Body of pancreas (tissue), 4 donors: Measurements from ENCODE around the gene RAB40C. TPM values are rescaled to one million over a fixed set of nuclear protein-coding genes. Genes with fewer than 3 reads are reported as not detected.

Experiments used
- ATAC-seq: fragments of 150-250 bp; one replicate; pipeline ENCODE4 v1.9.1; 2016
- DNase-seq, 4 donors: peaks; one replicate each; pipeline ENCODE4 v3.0.0-alpha.2; 2019
- H3K27ac ChIP-seq, 4 donors: fragments of 200-600 bp; sonication (generic); 1 replicate in 3 of 4; 2 replicates in 1 of 4; pipeline versions ENCODE4 v1.5.1 to v1.6.1; 2016 to 2019; ENCODE audit warnings: mild to moderate bottlenecking in 1 of 4, mixed read lengths in 1 of 4, moderate library complexity in 1 of 4
- H3K27me3 ChIP-seq, 2 donors: fragments of 200-600 bp; sonication (generic); one replicate each; pipeline ENCODE4 v1.6.0; 2016; ENCODE audit warnings: mild to moderate bottlenecking in 1 of 2
- H3K36me3 ChIP-seq, 2 donors: fragments of 200-600 bp; sonication (generic); replicated peaks in 1 of 2; 2 replicates each; pipeline ENCODE4 v1.5.1; 2016; ENCODE audit warnings: low read depth in 2 of 2; ENCODE audit not compliant: insufficient read depth in 1 of 2
- H3K4me1 ChIP-seq: fragments of 200-600 bp; sonication (generic); one replicate; pipeline ENCODE4 v1.6.0; 2016
- H3K4me3 ChIP-seq, 2 donors: fragments of 200-600 bp; sonication (generic); 1 replicate in 1 of 2; 2 replicates in 1 of 2; pipeline ENCODE4 v1.5.1; 2016 to 2019
- H3K9me3 ChIP-seq, 3 donors: fragments of 200-600 bp; sonication (generic); 1 replicate in 2 of 3; 2 replicates in 1 of 3; pipeline ENCODE4 v1.5.1; 2016
- POLR2A ChIP-seq, 3 donors: fragments of 450-650 bp; IDR thresholded peaks; one replicate each; pipeline ENCODE4 v1.6.1; 2016; ENCODE audit warnings: antibody characterized with exemption in 3 of 3, mild to moderate bottlenecking in 2 of 3
- WGBS, 2 donors: methylation state at CpG; one replicate each; pipeline ENCODE4 v1.1.5; 2017; 5-methylcytosine and 5-hydroxymethylcytosine counted together
- intact Hi-C: fragments of 100-400 bp; cut with DNase I; formaldehyde crosslinking; loops from one replicate; pipeline ENCODE4 v1.15.1; 2023
- total RNA-seq, 2 donors: library from RNA; depleted of rRNA; stranded (reverse); fragments of >200 nt; gene quantifications; one replicate each; pipeline ENCODE4 v1.1.0, GENCODE V29; 2016
- TF ChIP-seq, protein P1 (sequence below), 7 experiments: fragments of 450-650 bp in 4 of 7; fragments of 200-600 bp in 3 of 7; sonication (generic) in 3 of 7; IDR thresholded peaks; one replicate each; pipeline ENCODE4 v1.5.1; 2016 to 2019; ENCODE audit warnings: antibody characterized with exemption in 7 of 7

RAB40C gene
- total RNA-seq, 2 donors from 2014 or later, result 37.2 to 41.0 TPM

DNA sequence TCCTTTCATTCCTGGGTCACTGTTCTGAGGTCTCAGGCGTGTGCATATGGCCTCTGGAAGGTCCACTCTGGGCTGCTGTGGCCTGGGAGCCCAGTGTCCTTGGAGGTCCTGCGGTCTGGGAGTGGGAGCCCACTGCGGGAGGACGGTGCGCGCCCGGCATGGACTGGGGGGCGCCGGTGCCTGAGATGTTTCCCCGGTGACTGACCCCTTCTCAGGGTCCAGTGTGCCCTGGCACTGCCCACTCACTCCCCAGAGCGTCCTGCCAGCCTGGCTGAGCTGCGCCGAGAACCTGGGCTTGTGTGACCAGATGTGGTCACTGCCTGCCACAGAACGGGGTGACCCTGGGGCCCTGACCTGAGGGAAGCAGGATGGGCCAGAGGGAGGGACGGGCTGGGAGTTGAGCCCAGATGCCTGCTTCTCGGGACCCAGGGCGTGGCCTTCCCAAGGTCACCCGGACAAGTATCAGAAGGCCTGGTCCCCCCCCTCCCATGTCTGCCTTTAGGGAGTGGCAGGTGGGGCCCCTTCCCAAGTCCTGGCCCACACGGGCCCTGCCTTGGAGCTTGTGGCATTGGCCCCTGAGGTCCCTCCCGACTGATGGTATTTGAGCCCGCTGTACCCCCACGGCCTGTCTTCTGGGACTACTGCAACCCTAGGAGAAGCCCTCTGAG lies 84.5 kb downstream of the RAB40C start:
- H3K4me1 ChIP-seq, result peaks cover 34% of the 10 kb centered on the region
- no peaks in the 10 kb centered on the region for H3K27me3 ChIP-seq
- no peaks in the 10 kb centered on the region for H3K9me3 ChIP-seq
- H3K27ac ChIP-seq, result peak overlapping the region in 1 of 4 donors; percentile 12
- no peak for DNase-seq
- no peak overlapping the region for H3K4me3 ChIP-seq
- intact Hi-C loops, result no loop called here
- TF ChIP-seq POLR2A (IDR thresholded peaks at IDR 0.05), result no peak
- TF ChIP-seq, protein P1, sequence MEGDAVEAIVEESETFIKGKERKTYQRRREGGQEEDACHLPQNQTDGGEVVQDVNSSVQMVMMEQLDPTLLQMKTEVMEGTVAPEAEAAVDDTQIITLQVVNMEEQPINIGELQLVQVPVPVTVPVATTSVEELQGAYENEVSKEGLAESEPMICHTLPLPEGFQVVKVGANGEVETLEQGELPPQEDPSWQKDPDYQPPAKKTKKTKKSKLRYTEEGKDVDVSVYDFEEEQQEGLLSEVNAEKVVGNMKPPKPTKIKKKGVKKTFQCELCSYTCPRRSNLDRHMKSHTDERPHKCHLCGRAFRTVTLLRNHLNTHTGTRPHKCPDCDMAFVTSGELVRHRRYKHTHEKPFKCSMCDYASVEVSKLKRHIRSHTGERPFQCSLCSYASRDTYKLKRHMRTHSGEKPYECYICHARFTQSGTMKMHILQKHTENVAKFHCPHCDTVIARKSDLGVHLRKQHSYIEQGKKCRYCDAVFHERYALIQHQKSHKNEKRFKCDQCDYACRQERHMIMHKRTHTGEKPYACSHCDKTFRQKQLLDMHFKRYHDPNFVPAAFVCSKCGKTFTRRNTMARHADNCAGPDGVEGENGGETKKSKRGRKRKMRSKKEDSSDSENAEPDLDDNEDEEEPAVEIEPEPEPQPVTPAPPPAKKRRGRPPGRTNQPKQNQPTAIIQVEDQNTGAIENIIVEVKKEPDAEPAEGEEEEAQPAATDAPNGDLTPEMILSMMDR (IDR thresholded peaks at IDR 0.05), result no peak
- 40 to 63% methylated on average over 3 to 22 of the region's 22 CpGs for WGBS, 2 donors
- no peak for ATAC-seq
- H3K36me3 ChIP-seq, result peaks cover 0 to 21% of the 10 kb centered on the region in 2 donors

DNA sequence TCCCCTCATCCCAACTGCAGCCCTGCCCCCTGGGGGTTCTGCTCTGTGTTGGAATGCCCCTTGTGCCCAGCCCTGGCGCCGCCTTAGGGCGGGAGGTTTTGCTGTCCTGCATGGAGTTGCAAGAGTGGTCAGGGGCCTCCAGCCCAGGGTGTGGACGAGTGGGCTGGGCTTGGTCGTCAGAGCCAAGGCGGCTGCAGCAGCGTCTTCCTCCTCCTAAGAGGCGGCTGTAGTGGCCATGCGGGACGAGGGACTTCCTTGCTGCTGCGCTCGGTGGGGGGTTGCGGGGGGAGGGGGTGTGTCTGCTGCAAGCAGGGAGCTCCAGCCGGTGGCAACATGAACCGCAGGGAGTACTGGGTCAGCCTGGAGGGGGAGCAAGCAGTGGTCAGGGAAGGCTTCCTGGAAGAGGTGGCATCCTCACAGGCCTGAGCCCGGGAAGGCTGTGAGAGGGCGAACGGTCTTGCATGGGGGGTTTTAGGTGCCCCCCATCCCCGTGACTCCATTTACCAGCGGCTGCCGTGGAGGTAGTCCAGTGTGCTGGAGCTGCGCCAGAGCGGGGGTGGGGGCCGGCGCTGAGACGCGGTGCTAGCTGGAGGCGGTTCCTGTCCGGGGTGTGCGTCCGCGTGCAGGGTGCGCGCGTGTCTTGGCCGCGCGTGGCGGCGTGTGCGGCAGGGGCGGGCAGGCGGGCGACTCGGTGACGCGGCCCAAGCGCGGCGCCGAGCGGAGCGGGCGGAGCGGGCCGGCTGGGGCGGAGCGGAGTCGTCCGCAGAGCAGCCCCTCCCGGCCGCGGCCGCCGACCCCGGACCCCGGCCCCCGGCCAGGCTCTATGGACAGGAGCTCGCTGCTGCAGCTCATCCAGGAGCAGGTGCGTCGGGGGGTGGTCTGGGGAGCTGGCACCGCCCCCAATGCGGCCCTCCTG lies 85.4 kb downstream of the RAB40C start, which contains the start of gene RHBDL1:
TSS of gene RHBDL1 (plus strand) at position 704 of the 916 bp plus-strand sequence. CDS start at position 824, 120 bp downstream.
- Histone ChIP-seq H3K27ac (no peak within 1 kb of the TSS), H3K36me3 (peaks cover 0 to 19% of the 10 kb centered on the region in 2 donors), H3K27me3 (no peaks in the 10 kb centered on the region), H3K4me1 (peaks cover 31% of the 10 kb centered on the region), H3K4me3 (no peak within 1 kb of the TSS), H3K9me3 (no peaks in the 10 kb centered on the region)
- TF ChIP-seq POLR2A (IDR thresholded peaks at IDR 0.05), result no peak
- TF ChIP-seq, protein P1 (IDR thresholded peaks at IDR 0.05), result no peak
- 0 to 7% methylated on average over 6 to 71 of the region's 73 CpGs for WGBS, 2 donors
- ATAC-seq (no peak), DNase-seq (peak in 2 of 4 donors; percentile 53 to 59)
- intact Hi-C loops, result no loop called here

DNA sequence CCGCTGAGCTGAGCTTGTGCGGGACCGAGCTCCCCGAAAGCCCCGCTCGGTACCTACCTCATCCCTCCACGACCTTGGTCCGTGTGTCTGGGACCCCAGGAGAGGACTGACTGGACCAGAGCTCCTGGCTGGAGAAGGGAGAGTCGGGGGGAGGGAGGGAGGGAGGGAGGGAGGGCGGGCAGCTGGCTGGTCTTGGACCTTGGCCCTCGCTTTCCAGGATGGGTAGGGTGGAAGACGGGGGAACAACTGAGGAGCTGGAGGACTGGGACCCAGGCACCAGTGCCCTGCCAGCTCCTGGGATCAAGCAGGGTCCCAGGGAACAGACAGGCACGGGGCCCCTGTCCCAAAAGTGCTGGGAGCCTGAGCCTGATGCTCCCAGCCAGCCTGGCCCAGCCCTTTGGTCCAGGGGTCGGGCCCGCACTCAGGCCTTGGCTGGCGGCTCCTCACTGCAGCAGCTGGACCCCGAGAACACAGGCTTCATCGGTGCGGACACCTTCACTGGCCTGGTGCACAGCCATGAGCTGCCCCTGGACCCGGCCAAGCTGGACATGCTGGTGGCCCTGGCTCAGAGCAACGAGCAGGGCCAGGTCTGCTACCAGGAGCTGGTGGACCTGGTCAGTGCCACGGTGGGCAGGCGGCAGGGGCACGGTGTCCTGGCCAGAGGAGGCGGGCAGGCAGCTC lies 86.2 kb downstream of the RAB40C start:
- no peak overlapping the region for H3K4me3 ChIP-seq
- WGBS, 2 donors, result 8 to 39% methylated on average over 4 to 25 of the region's 25 CpGs
- DNase-seq (no peak), ATAC-seq (no peak)
- H3K9me3 ChIP-seq, result no peaks in the 10 kb centered on the region
- H3K4me1 ChIP-seq, result peaks cover 37% of the 10 kb centered on the region
- intact Hi-C loops, result no loop called here
- H3K27me3 ChIP-seq, result no peaks in the 10 kb centered on the region
- peaks cover 0 to 17% of the 10 kb centered on the region in 2 donors for H3K36me3 ChIP-seq
- no peak overlapping the region for H3K27ac ChIP-seq
- TF ChIP-seq POLR2A (IDR thresholded peaks at IDR 0.05), result no peak
- TF ChIP-seq, protein P1 (IDR thresholded peaks at IDR 0.05), result no peak

DNA sequence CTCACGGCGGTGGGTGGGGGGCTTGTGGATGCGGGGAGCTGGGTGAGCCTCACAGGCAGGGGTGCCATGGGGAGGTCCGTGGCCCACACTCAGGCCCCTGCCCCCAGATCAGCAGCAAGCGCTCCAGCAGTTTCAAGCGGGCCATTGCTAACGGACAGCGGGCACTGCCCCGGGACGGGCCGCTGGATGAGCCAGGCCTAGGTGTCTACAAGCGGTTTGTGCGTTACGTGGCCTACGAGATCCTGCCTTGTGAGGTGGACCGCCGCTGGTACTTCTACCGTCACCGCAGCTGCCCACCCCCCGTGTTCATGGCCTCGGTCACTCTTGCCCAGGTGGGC lies 86.7 kb downstream of the RAB40C start:
- Histone ChIP-seq H3K27me3 (no peaks in the 10 kb centered on the region), H3K4me3 (no peak overlapping the region), H3K27ac (no peak overlapping the region), H3K36me3 (peaks cover 0 to 12% of the 10 kb centered on the region in 2 donors), H3K9me3 (no peaks in the 10 kb centered on the region), H3K4me1 (peaks cover 42% of the 10 kb centered on the region)
- intact Hi-C loops, result no loop called here
- TF ChIP-seq POLR2A (IDR thresholded peaks at IDR 0.05), result no peak
- TF ChIP-seq, protein P1 (IDR thresholded peaks at IDR 0.05), result no peak
- 84 to 86% methylated on average over 10 to 21 of the region's 21 CpGs for WGBS, 2 donors
- no peak for DNase-seq
- ATAC-seq, result no peak
